ENCODE measurements around the gene PFN4. TPM values are rescaled to one million over a fixed set of nuclear protein-coding genes. Genes with fewer than 3 reads are reported as not detected.

The PFN4 gene, protein sequence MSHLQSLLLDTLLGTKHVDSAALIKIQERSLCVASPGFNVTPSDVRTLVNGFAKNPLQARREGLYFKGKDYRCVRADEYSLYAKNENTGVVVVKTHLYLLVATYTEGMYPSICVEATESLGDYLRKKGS
- 0.55 TPM for polyA plus RNA-seq (2013, experiment 1 of 2)
- 0.42 TPM for polyA plus RNA-seq (2013, experiment 2 of 2)

DNA sequence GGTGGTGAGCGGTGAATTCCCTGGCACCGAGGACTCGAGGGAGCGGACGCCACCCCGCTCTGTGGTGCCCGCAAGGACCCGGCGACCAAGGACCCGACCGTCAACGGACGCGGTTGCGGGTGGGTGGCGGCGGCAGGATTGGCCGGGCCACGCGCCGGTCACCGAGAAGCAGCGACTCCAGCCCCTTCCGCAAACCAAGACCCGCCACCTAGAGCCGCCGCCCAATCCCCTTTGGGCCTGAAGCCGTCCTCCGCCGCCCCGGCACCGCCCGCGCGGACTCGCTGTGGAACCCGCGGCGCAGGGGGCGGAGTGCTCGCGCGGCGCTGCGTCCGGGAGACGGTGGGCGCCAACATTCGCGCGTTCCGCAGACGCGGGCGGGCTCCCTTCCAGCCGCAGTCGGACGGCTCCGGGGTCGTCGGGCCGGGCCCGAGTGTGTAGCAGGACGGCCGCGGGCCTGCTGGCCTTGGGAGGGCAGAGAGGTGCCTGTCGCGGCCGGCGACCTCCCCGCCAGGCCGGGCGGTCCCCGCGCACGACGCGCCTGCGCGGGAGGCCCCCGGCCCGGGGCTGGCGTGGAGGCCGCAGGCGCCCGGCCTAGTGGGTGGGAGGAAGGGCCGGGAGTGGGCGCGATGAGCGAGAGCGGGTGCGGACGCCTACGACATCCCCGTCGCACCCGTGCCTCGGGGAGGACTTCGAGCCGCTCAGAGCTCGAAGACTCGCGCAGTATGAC is at the start of gene PFN4, which contains the start of gene FAM228B:
PFN4 (minus strand) TSS at position 140 of the 727 bp plus-strand sequence. CDS start 799 bp downstream, outside the sequence.
FAM228B (plus strand) TSS at position 275 of the 727 bp plus-strand sequence. CDS start 893 bp downstream, outside the sequence.
- peak within 1 kb of the TSS; percentile 98 for H4K8ac ChIP-seq (ENCODE audit: low read length)
- WGBS = under 1% methylated on average over 58 of the region's 103 CpGs
- H3K27ac ChIP-seq (ENCODE audit: low read length, poor library complexity, severe bottlenecking) = peak within 1 kb of the TSS; percentile 68
- DNase-seq = peak; percentile 86
- peak within 1 kb of the TSS; percentile 88 to 89 for H3K4me3 ChIP-seq (ENCODE audit: insufficient read depth in 1 of 2, low read depth in 1 of 2, low read length in 2 of 2)
- H2BK12ac ChIP-seq (ENCODE audit: low read length in 2 of 2) = peak within 1 kb of the TSS in 1 of 2 experiments; percentile 47
- H2BK15ac ChIP-seq (ENCODE audit: low read depth, poor library complexity, severe bottlenecking) = peak within 1 kb of the TSS; percentile 86
- H2AFZ ChIP-seq (ENCODE audit: low read depth, low read length) = peak within 1 kb of the TSS; percentile 97
- peaks cover 5% of the 10 kb centered on the region for H3K4me1 ChIP-seq (ENCODE audit: control insufficient read depth, insufficient read depth, low read depth, low read length)
- peak within 1 kb of the TSS; percentile 83 to 93 for H3K18ac ChIP-seq (ENCODE audit: low read depth in 1 of 2, low read length in 2 of 2)
- H3K36me3 ChIP-seq (ENCODE audit: control insufficient read depth in 1 of 2, insufficient read depth in 2 of 2, low read depth in 1 of 2, low read length in 2 of 2) = no peaks in the 10 kb centered on the region
- H3K27me3 ChIP-seq (ENCODE audit: control insufficient read depth in 1 of 2, insufficient read depth in 1 of 2, low read length in 2 of 2) = no peaks in the 10 kb centered on the region
- peak within 1 kb of the TSS; percentile 63 for H2AK5ac ChIP-seq (ENCODE audit: low read length, severe bottlenecking)
- H4K91ac ChIP-seq (ENCODE audit: low read length) = peak within 1 kb of the TSS; percentile 94
- peak within 1 kb of the TSS in 1 of 2 experiments; percentile 95 for H3K23ac ChIP-seq (ENCODE audit: low read length in 2 of 2)
- H2BK120ac ChIP-seq (ENCODE audit: low read depth, low read length) = peak within 1 kb of the TSS; percentile 64
- no peaks in the 10 kb centered on the region for H3K9me3 ChIP-seq (ENCODE audit: control insufficient read depth, low read length)
- H3K4ac ChIP-seq (ENCODE audit: low read depth in 1 of 2, low read length in 2 of 2) = peak within 1 kb of the TSS; percentile 87 to 90
- peak within 1 kb of the TSS; percentile 25 for H2BK5ac ChIP-seq (ENCODE audit: low read depth, low read length, poor library complexity, severe bottlenecking)
- H3K79me1 ChIP-seq (replicated peaks; ENCODE audit: low read length, poor library complexity, severe bottlenecking) = peaks cover 8% of the 10 kb centered on the region
- H3K4me2 ChIP-seq (ENCODE audit: low read length, poor library complexity, severe bottlenecking) = peak within 1 kb of the TSS; percentile 88
- peak within 1 kb of the TSS in 1 of 2 experiments; percentile 79 for H3K14ac ChIP-seq (ENCODE audit: low read length in 2 of 2)
- peak within 1 kb of the TSS; percentile 96 for H3K9ac ChIP-seq (ENCODE audit: low read length)

- Histone ChIP-seq H3K18ac (ENCODE audit: low read depth in 1 of 2, low read length in 2 of 2) (no peak overlapping the region), H2BK15ac (ENCODE audit: low read depth, poor library complexity, severe bottlenecking) (no peak overlapping the region)
- no peak for DNase-seq
Observed at GRCh38 chr2:24169023-24169422, 45.9 kb upstream of the PFN4 start.

GRCh38 chr2:24164416-24164973 is 41.4 kb upstream of the PFN4 start:
- H2AK5ac ChIP-seq (ENCODE audit: low read length, severe bottlenecking) = no peak overlapping the region

More at GRCh38 chr2:24169023-24169422, 45.9 kb upstream of the PFN4 start:
- Histone ChIP-seq H3K27me3 (ENCODE audit: control insufficient read depth in 1 of 2, insufficient read depth in 1 of 2, low read length in 2 of 2) (no peaks in the 10 kb centered on the region), H3K4me1 (ENCODE audit: control insufficient read depth, insufficient read depth, low read depth, low read length) (peaks cover 2% of the 10 kb centered on the region), H3K36me3 (ENCODE audit: control insufficient read depth in 1 of 2, insufficient read depth in 2 of 2, low read depth in 1 of 2, low read length in 2 of 2) (no peaks in the 10 kb centered on the region), H2AFZ (ENCODE audit: low read depth, low read length) (no peak overlapping the region), H3K4ac (ENCODE audit: low read depth in 1 of 2, low read length in 2 of 2) (no peak overlapping the region), H2BK12ac (ENCODE audit: low read length in 2 of 2) (no peak overlapping the region), H3K9ac (ENCODE audit: low read length) (no peak overlapping the region), H3K23ac (ENCODE audit: low read length in 2 of 2) (no peak overlapping the region), H3K79me1 (replicated peaks; ENCODE audit: low read length, poor library complexity, severe bottlenecking) (no peaks in the 10 kb centered on the region), H3K9me3 (ENCODE audit: control insufficient read depth, low read length) (no peaks in the 10 kb centered on the region), H3K4me3 (ENCODE audit: insufficient read depth in 1 of 2, low read depth in 1 of 2, low read length in 2 of 2) (no peak overlapping the region), H3K27ac (ENCODE audit: low read length, poor library complexity, severe bottlenecking) (no peak overlapping the region), H2AK5ac (ENCODE audit: low read length, severe bottlenecking) (no peak overlapping the region), H3K14ac (ENCODE audit: low read length in 2 of 2) (no peak overlapping the region), H4K8ac (ENCODE audit: low read length) (no peak overlapping the region), H3K4me2 (ENCODE audit: low read length, poor library complexity, severe bottlenecking) (no peak overlapping the region), H2BK5ac (ENCODE audit: low read depth, low read length, poor library complexity, severe bottlenecking) (no peak overlapping the region), H4K91ac (ENCODE audit: low read length) (no peak overlapping the region), H2BK120ac (ENCODE audit: low read depth, low read length) (no peak overlapping the region)
- 76% methylated on average over 5 of the region's 5 CpGs for WGBS

GRCh38 chr2:24163601-24164000 is 40.5 kb upstream of the PFN4 start:
- Histone ChIP-seq H3K23ac (ENCODE audit: low read length in 2 of 2) (no peak overlapping the region), H3K4ac (ENCODE audit: low read depth in 1 of 2, low read length in 2 of 2) (no peak overlapping the region), H3K4me1 (ENCODE audit: control insufficient read depth, insufficient read depth, low read depth, low read length) (no peaks in the 10 kb centered on the region), H3K36me3 (ENCODE audit: control insufficient read depth in 1 of 2, insufficient read depth in 2 of 2, low read depth in 1 of 2, low read length in 2 of 2) (peaks cover 3 to 10% of the 10 kb centered on the region in 2 experiments), H3K18ac (ENCODE audit: low read depth in 1 of 2, low read length in 2 of 2) (no peak overlapping the region), H2BK15ac (ENCODE audit: low read depth, poor library complexity, severe bottlenecking) (no peak overlapping the region), H4K91ac (ENCODE audit: low read length) (no peak overlapping the region), H3K79me1 (replicated peaks; ENCODE audit: low read length, poor library complexity, severe bottlenecking) (no peaks in the 10 kb centered on the region), H3K14ac (ENCODE audit: low read length in 2 of 2) (no peak overlapping the region), H3K27me3 (ENCODE audit: control insufficient read depth in 1 of 2, insufficient read depth in 1 of 2, low read length in 2 of 2) (no peaks in the 10 kb centered on the region), H3K9me3 (ENCODE audit: control insufficient read depth, low read length) (peaks cover 5% of the 10 kb centered on the region), H2AK5ac (ENCODE audit: low read length, severe bottlenecking) (no peak overlapping the region), H3K4me2 (ENCODE audit: low read length, poor library complexity, severe bottlenecking) (no peak overlapping the region), H4K8ac (ENCODE audit: low read length) (no peak overlapping the region), H3K9ac (ENCODE audit: low read length) (no peak overlapping the region), H3K27ac (ENCODE audit: low read length, poor library complexity, severe bottlenecking) (no peak overlapping the region), H3K4me3 (ENCODE audit: insufficient read depth in 1 of 2, low read depth in 1 of 2, low read length in 2 of 2) (no peak overlapping the region), H2AFZ (ENCODE audit: low read depth, low read length) (no peak overlapping the region), H2BK120ac (ENCODE audit: low read depth, low read length) (no peak overlapping the region), H2BK5ac (ENCODE audit: low read depth, low read length, poor library complexity, severe bottlenecking) (no peak overlapping the region), H2BK12ac (ENCODE audit: low read length in 2 of 2) (no peak overlapping the region)
- DNase-seq = no peak
- 94% methylated on average over 2 of the region's 2 CpGs for WGBS

More at GRCh38 chr2:24164416-24164973, 41.4 kb upstream of the PFN4 start:
- 69% methylated on average over 4 of the region's 8 CpGs for WGBS
- no peak overlapping the region for H3K4me3 ChIP-seq (ENCODE audit: insufficient read depth in 1 of 2, low read depth in 1 of 2, low read length in 2 of 2)
- H3K27ac ChIP-seq (ENCODE audit: low read length, poor library complexity, severe bottlenecking) = no peak overlapping the region
- no peak overlapping the region for H4K8ac ChIP-seq (ENCODE audit: low read length)
- peak; percentile 14 for DNase-seq
- H3K14ac ChIP-seq (ENCODE audit: low read length in 2 of 2) = no peak overlapping the region
- no peak overlapping the region for H2AFZ ChIP-seq (ENCODE audit: low read depth, low read length)
- H3K27me3 ChIP-seq (ENCODE audit: control insufficient read depth in 1 of 2, insufficient read depth in 1 of 2, low read length in 2 of 2) = no peaks in the 10 kb centered on the region
- no peak overlapping the region for H2BK12ac ChIP-seq (ENCODE audit: low read length in 2 of 2)
- H2BK15ac ChIP-seq (ENCODE audit: low read depth, poor library complexity, severe bottlenecking) = no peak overlapping the region
- H3K18ac ChIP-seq (ENCODE audit: low read depth in 1 of 2, low read length in 2 of 2) = no peak overlapping the region
- H3K9ac ChIP-seq (ENCODE audit: low read length) = no peak overlapping the region
- H3K36me3 ChIP-seq (ENCODE audit: control insufficient read depth in 1 of 2, insufficient read depth in 2 of 2, low read depth in 1 of 2, low read length in 2 of 2) = peaks cover 3 to 8% of the 10 kb centered on the region in 2 experiments
- H3K4me1 ChIP-seq (ENCODE audit: control insufficient read depth, insufficient read depth, low read depth, low read length) = peaks cover 2% of the 10 kb centered on the region
- H3K9me3 ChIP-seq (ENCODE audit: control insufficient read depth, low read length) = peaks cover 5% of the 10 kb centered on the region
- no peak overlapping the region for H2BK120ac ChIP-seq (ENCODE audit: low read depth, low read length)
- H3K4me2 ChIP-seq (ENCODE audit: low read length, poor library complexity, severe bottlenecking) = no peak overlapping the region
- H3K23ac ChIP-seq (ENCODE audit: low read length in 2 of 2) = no peak overlapping the region
- H4K91ac ChIP-seq (ENCODE audit: low read length) = no peak overlapping the region
- H3K79me1 ChIP-seq (replicated peaks; ENCODE audit: low read length, poor library complexity, severe bottlenecking) = no peaks in the 10 kb centered on the region
- H2BK5ac ChIP-seq (ENCODE audit: low read depth, low read length, poor library complexity, severe bottlenecking) = no peak overlapping the region
- H3K4ac ChIP-seq (ENCODE audit: low read depth in 1 of 2, low read length in 2 of 2) = no peak overlapping the region

All from mesenchymal stem cell (in vitro differentiated cells and primary cell).